Activated CD4-positive, alpha-beta memory T cell treated with anti-CD3 and anti-CD28 coated beads, Interleukin-2, amount 10 ng/mL, durations not matched to agents 7 days and 5 days (primary cell): Measurements from ENCODE around the gene RPS6KA4. TPM values are rescaled to one million over a fixed set of nuclear protein-coding genes. Genes with fewer than 3 reads are reported as not detected.

Source experiments
- CTCF ChIA-PET: fragments of 350-600 bp; sonication (Branson Sonifier 250); formaldehyde crosslinking; loops from one replicate; lab custom pipeline; 2021; ENCODE audit warnings: antibody characterized with exemption, inconsistent platforms; lab: Charles Lee
- POLR2A ChIA-PET: fragments of 350-600 bp; sonication (Branson Sonifier 250); formaldehyde crosslinking; loops from one replicate; lab custom pipeline; 2021; ENCODE audit warnings: antibody characterized with exemption; lab: Charles Lee
- DNase-seq: peaks from one replicate; pipeline ENCODE4 v3.0.0-alpha.2; 2020
- H3K27ac Mint-ChIP-seq: one replicate; pipeline ENCODE4 v1.8.0; 2021; ENCODE audit warnings: mild to moderate bottlenecking, mixed read lengths
- H3K27me3 Mint-ChIP-seq: one replicate; pipeline ENCODE4 v1.8.0; 2021; ENCODE audit warnings: mixed read lengths
- H3K36me3 Mint-ChIP-seq: one replicate; pipeline ENCODE4 v1.8.0; 2021; ENCODE audit warnings: low read depth, mixed read lengths
- H3K4me1 Mint-ChIP-seq: one replicate; pipeline ENCODE4 v1.8.0; 2021; ENCODE audit warnings: mixed read lengths
- H3K4me3 Mint-ChIP-seq: one replicate; pipeline ENCODE4 v1.8.0; 2021; ENCODE audit warnings: mild to moderate bottlenecking, mixed read lengths
- H3K9me3 Mint-ChIP-seq: one replicate; pipeline ENCODE4 v1.8.0; 2021; ENCODE audit warnings: mixed read lengths
- total RNA-seq, 2 experiments: library from RNA; stranded (reverse); gene quantifications; one replicate each; pipeline ENCODE4 v1.2.3, GENCODE V29; 2021

Gene RPS6KA4
- total RNA-seq, 2 experiments from 2014 or later, result 40.2 to 43.5 TPM

- peak overlapping the region; percentile 54 for H3K4me3 Mint-ChIP-seq
- H3K27me3 Mint-ChIP-seq, result no peaks in the 10 kb centered on the region
- ChIA-PET CTCF (interaction anchor here (0.6 to 7.4 kb wide), 14 partner anchors 11 to 474 kb away, joined by 3 to 70 read pairs (median 4); partner anchors contain the start of genes ESRRA, PRDX5 and TRMT112), POLR2A (interaction anchor here (0.5 to 2.7 kb wide), 10 partner anchors 9 to 1165 kb away, joined by 3 to 23 read pairs (median 4); partner anchors contain the start of genes PRDX5, RASGRP2 and TRMT112)
- H3K9me3 Mint-ChIP-seq, result no peaks in the 10 kb centered on the region
- no peak overlapping the region for H3K27ac Mint-ChIP-seq
- DNase-seq, result peak; percentile 95
- H3K4me1 Mint-ChIP-seq, result peaks cover 62% of the 10 kb centered on the region
- H3K36me3 Mint-ChIP-seq, result peaks cover 47% of the 10 kb centered on the region
Measured at GRCh38 chr11:64341851-64342791, 16.8 kb upstream of the RPS6KA4 start.

- Mint-ChIP-seq H3K36me3 (peaks cover 41% of the 10 kb centered on the region), H3K9me3 (no peaks in the 10 kb centered on the region), H3K27me3 (no peaks in the 10 kb centered on the region), H3K4me1 (peaks cover 55% of the 10 kb centered on the region), H3K4me3 (peak overlapping the region; percentile 54), H3K27ac (no peak overlapping the region)
- CTCF ChIA-PET, result interaction anchor here (0.6 to 7.4 kb wide), 13 partner anchors 11 to 473 kb away, joined by 3 to 70 read pairs (median 5); partner anchors contain the start of genes ESRRA, PRDX5 and TRMT112
- POLR2A ChIA-PET, result interaction anchor here (0.7 to 1.6 kb wide), 7 partner anchors 8 to 401 kb away, joined by 3 to 12 read pairs (median 4); partner anchors contain the start of genes PRDX5, RASGRP2 and TRMT112
- DNase-seq, result no peak
Measured at GRCh38 chr11:64342869-64343745, 15.9 kb upstream of the RPS6KA4 start.

GRCh38 chr11:64343767-64344559 lies 15.0 kb upstream of the RPS6KA4 start:
- ChIA-PET POLR2A (no interaction called here), CTCF (interaction anchor here (0.9 to 2.1 kb wide), 3 partner anchors 16 to 39 kb away, joined by 3 to 11 read pairs (median 9); partner anchors contain the start of genes ESRRA, PRDX5 and TRMT112)
- Mint-ChIP-seq H3K9me3 (no peaks in the 10 kb centered on the region), H3K36me3 (peaks cover 38% of the 10 kb centered on the region), H3K4me1 (peaks cover 48% of the 10 kb centered on the region), H3K4me3 (no peak overlapping the region), H3K27me3 (no peaks in the 10 kb centered on the region), H3K27ac (no peak overlapping the region)
- peak; percentile 33 for DNase-seq

- no peak overlapping the region for H3K27ac Mint-ChIP-seq
- no peaks in the 10 kb centered on the region for H3K27me3 Mint-ChIP-seq
- no peak for DNase-seq
- H3K36me3 Mint-ChIP-seq, result peaks cover 34% of the 10 kb centered on the region
- CTCF ChIA-PET, result interaction anchor here (1.1 kb wide), 1 partner anchor 15 kb away, joined by 3 read pairs; no protein-coding TSS in a partner anchor
- peaks cover 40% of the 10 kb centered on the region for H3K4me1 Mint-ChIP-seq
- POLR2A ChIA-PET, result no interaction called here
- H3K4me3 Mint-ChIP-seq, result no peak overlapping the region
- H3K9me3 Mint-ChIP-seq, result no peaks in the 10 kb centered on the region
Measured at GRCh38 chr11:64344787-64345186, 14.2 kb upstream of the RPS6KA4 start.

GRCh38 chr11:64347193-64347867 lies 11.6 kb upstream of the RPS6KA4 start:
- Mint-ChIP-seq H3K9me3 (no peaks in the 10 kb centered on the region), H3K27me3 (no peaks in the 10 kb centered on the region), H3K36me3 (peaks cover 20% of the 10 kb centered on the region), H3K4me3 (no peak overlapping the region), H3K4me1 (peaks cover 18% of the 10 kb centered on the region), H3K27ac (no peak overlapping the region)
- POLR2A ChIA-PET, result interaction anchor here (0.7 to 4.2 kb wide), 2 partner anchors 12 to 1195 kb away, joined by 3 to 29 read pairs; partner anchors contain the start of gene RPS6KA4
- CTCF ChIA-PET, result no interaction called here
- DNase-seq, result no peak

- no peak overlapping the region for H3K27ac Mint-ChIP-seq
- H3K27me3 Mint-ChIP-seq, result no peaks in the 10 kb centered on the region
- H3K9me3 Mint-ChIP-seq, result no peaks in the 10 kb centered on the region
- no peak overlapping the region for H3K4me3 Mint-ChIP-seq
- peaks cover 20% of the 10 kb centered on the region for H3K36me3 Mint-ChIP-seq
- POLR2A ChIA-PET, result interaction anchor here (4.2 kb wide), 1 partner anchor 10 kb away, joined by 29 read pairs; the partner anchor contains the start of gene RPS6KA4
- CTCF ChIA-PET, result interaction anchor here (1.2 kb wide), 1 partner anchor 10 kb away, joined by 3 read pairs; no protein-coding TSS in a partner anchor
- H3K4me1 Mint-ChIP-seq, result peaks cover 13% of the 10 kb centered on the region
- no peak for DNase-seq
Measured at GRCh38 chr11:64348383-64349024, 10.5 kb upstream of the RPS6KA4 start.

- ChIA-PET POLR2A (interaction anchor here (0.6 to 4.2 kb wide), 2 partner anchors 10 to 11 kb away, joined by 3 to 29 read pairs; partner anchors contain the start of gene RPS6KA4), CTCF (interaction anchor here (1.2 to 1.3 kb wide), 2 partner anchors 9 to 17 kb away, joined by 3 to 4 read pairs; no protein-coding TSS in a partner anchor)
- Mint-ChIP-seq H3K27ac (no peak overlapping the region), H3K9me3 (no peaks in the 10 kb centered on the region), H3K27me3 (no peaks in the 10 kb centered on the region), H3K36me3 (peaks cover 20% of the 10 kb centered on the region), H3K4me3 (no peak overlapping the region), H3K4me1 (peaks cover 13% of the 10 kb centered on the region)
- DNase-seq, result no peak
Measured at GRCh38 chr11:64349025-64349387, 10.0 kb upstream of the RPS6KA4 start.

GRCh38 chr11:64349404-64349803 lies 9.6 kb upstream of the RPS6KA4 start:
- CTCF ChIA-PET, result interaction anchor here (1.3 kb wide), 1 partner anchor 18 kb away, joined by 4 read pairs; no protein-coding TSS in a partner anchor
- Mint-ChIP-seq H3K4me1 (peaks cover 13% of the 10 kb centered on the region), H3K9me3 (no peaks in the 10 kb centered on the region), H3K4me3 (no peak overlapping the region), H3K36me3 (peaks cover 20% of the 10 kb centered on the region), H3K27ac (no peak overlapping the region), H3K27me3 (no peaks in the 10 kb centered on the region)
- DNase-seq, result no peak
- POLR2A ChIA-PET, result interaction anchor here (0.6 to 4.2 kb wide), 3 partner anchors 9 to 11 kb away, joined by 3 to 29 read pairs (median 4); partner anchors contain the start of genes CCDC88B and RPS6KA4

- CTCF ChIA-PET, result no interaction called here
- H3K9me3 Mint-ChIP-seq, result no peaks in the 10 kb centered on the region
- no peak for DNase-seq
- no peaks in the 10 kb centered on the region for H3K27me3 Mint-ChIP-seq
- H3K4me1 Mint-ChIP-seq, result peaks cover 5% of the 10 kb centered on the region
- H3K27ac Mint-ChIP-seq, result no peak overlapping the region
- peaks cover 12% of the 10 kb centered on the region for H3K36me3 Mint-ChIP-seq
- POLR2A ChIA-PET, result interaction anchor here (0.7 to 4.2 kb wide), 4 partner anchors 8 to 33 kb away, joined by 3 to 29 read pairs (median 9); partner anchors contain the start of genes CCDC88B, PRDX5, RPS6KA4 and TRMT112
- no peak overlapping the region for H3K4me3 Mint-ChIP-seq
Measured at GRCh38 chr11:64351136-64351631, 7.8 kb upstream of the RPS6KA4 start.
